Peyer's patch (tissue), 4 donors: Measurements from ENCODE around the gene KHDRBS1.

Source experiments
- POLR2A ChIP-seq, 2 donors: fragments of 450-650 bp; IDR thresholded peaks; one replicate each; pipeline ENCODE4 v1.5.1; 2017; ENCODE audit warnings: antibody characterized with exemption in 2 of 2, mild to moderate bottlenecking in 2 of 2, moderate library complexity in 2 of 2
- TF ChIP-seq, protein P1 (sequence below), 6 experiments: fragments of 450-650 bp in 4 of 6; fragments of 200-600 bp in 2 of 6; sonication (generic) in 1 of 6; IDR thresholded peaks; one replicate each; pipeline ENCODE4 v1.5.1; 2017 to 2019; ENCODE audit warnings: antibody characterized with exemption in 6 of 6, mild to moderate bottlenecking in 3 of 6, moderate library complexity in 1 of 6

DNA sequence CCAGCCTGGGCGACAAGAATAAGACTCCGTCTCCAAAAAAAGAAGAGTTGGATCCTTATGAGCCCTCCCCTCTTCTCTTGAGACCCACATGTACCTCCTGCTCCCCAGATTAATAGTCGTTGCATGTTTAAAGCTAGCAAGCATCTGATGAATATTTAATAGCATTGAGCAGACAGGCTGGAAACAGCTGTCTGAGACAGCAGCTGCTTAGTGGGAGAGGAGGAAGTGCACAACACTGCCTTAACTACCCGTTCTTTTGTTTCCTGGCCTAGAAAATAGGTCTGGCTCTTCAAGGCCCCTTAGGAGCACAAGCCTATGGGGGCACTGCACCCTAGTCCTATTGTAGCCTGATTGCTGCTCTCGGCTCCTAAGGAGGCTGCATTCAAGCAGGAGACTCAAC, 41.7 kb downstream of the KHDRBS1 start:
- TF ChIP-seq, protein P1, sequence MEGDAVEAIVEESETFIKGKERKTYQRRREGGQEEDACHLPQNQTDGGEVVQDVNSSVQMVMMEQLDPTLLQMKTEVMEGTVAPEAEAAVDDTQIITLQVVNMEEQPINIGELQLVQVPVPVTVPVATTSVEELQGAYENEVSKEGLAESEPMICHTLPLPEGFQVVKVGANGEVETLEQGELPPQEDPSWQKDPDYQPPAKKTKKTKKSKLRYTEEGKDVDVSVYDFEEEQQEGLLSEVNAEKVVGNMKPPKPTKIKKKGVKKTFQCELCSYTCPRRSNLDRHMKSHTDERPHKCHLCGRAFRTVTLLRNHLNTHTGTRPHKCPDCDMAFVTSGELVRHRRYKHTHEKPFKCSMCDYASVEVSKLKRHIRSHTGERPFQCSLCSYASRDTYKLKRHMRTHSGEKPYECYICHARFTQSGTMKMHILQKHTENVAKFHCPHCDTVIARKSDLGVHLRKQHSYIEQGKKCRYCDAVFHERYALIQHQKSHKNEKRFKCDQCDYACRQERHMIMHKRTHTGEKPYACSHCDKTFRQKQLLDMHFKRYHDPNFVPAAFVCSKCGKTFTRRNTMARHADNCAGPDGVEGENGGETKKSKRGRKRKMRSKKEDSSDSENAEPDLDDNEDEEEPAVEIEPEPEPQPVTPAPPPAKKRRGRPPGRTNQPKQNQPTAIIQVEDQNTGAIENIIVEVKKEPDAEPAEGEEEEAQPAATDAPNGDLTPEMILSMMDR (IDR thresholded peaks at IDR 0.05): no peak
- TF ChIP-seq POLR2A (IDR thresholded peaks at IDR 0.05): no peak
